Measurements from ENCODE around the gene RGP1.

The RGP1 gene

GRCh38 chr9:35774907-35775635 lies 26.0 kb downstream of the RGP1 start:
- no peak for DNase-seq (ENCODE audit: low read depth)

- no peak for DNase-seq (ENCODE audit: low read depth)
Observed at GRCh38 chr9:35776018-35776417, 26.9 kb downstream of the RGP1 start.

- no peak for DNase-seq (ENCODE audit: low read depth)
Observed at GRCh38 chr9:35778496-35778895, 29.4 kb downstream of the RGP1 start.

DNA sequence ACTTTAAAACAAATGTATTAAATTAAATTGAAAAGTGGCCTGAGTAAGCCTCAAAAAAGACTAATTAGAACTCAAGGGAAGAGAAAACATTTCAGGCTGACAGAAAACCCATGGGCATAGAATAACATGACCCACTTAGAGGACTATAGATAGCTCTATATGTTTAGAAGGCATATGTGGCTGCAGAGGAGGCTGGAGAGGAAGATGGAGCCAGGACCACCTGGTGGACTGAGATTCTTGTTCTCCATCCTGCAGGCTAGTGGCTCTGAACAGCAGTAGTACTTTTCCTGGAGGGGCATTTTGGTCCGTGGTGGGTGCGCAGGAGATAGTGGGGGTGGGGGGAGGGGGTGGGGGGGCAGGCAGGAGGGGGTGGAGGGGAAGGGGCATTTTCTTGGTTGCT lies 32.0 kb downstream of the RGP1 start:
- DNase-seq (ENCODE audit: low read depth): no peak

- DNase-seq (ENCODE audit: low read depth): no peak
Observed at GRCh38 chr9:35783418-35783817, 34.3 kb downstream of the RGP1 start.

DNA sequence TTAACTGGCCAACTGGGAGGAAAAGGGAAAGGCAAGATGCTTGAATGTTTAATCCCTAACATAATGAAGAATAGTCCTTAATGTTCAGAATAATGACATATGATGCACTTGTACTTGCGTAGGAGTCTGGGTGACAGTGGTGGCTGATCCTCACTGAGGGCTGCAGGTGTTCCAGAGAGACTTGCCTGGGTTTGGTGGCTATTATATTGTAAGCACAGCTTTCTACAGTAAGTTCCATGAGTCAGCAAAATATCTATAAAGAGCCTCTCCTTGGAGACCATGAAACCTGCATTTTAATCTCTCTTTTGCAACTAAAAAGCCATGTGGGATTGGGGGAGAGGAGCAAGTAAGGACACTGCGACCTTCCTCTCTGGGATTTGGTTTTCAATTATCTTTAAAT lies 40.5 kb downstream of the RGP1 start:
- DNase-seq (ENCODE audit: low read depth): no peak

GRCh38 chr9:35790025-35790384 lies 40.9 kb downstream of the RGP1 start:
- no peak for DNase-seq (ENCODE audit: low read depth)

DNA sequence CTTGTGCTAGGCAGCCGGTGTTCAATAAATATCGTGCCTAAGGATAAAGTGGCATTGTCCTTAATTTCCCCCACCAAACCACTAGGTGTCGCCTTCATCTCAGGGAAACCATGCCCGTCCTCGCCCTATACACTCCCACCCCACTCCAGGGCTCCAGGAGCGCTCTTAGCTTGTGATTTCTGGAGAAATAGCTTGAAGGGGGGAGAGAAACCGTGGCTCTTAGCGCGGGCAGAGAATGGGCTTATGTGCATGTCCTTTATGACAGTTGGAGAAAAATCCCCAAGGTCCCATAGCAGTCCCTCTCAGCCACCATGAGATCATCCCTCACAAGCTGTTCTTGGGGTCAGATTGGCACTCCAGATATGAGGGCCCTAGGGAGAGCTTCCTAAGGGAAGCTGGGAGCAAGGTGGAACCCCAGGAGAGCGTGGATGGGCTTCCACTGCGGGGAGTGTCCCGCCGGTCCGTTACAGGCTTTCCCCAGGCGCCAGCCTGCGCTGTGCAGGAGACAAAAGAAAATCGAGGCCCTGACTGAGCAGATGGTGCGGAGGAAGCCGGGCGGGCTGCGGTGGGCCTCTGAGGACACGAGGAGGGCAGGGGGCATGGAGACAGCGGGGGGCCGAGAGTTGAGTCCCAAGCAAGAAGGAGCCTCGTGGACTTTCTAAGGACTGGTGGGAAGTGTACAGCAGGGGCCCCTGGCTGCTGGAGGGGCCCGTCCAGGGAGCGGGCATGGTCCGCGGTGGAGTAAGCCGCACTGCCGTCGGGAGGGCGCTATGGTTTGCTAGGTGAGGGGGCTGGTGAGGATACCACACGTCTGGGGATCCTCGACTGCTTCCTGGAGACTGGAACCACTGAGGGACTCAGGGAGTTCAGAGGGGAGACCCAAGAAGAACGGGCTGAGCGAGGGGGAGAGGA lies 41.6 kb downstream of the RGP1 start:
- peak; percentile 69 for DNase-seq (ENCODE audit: low read depth)

DNA sequence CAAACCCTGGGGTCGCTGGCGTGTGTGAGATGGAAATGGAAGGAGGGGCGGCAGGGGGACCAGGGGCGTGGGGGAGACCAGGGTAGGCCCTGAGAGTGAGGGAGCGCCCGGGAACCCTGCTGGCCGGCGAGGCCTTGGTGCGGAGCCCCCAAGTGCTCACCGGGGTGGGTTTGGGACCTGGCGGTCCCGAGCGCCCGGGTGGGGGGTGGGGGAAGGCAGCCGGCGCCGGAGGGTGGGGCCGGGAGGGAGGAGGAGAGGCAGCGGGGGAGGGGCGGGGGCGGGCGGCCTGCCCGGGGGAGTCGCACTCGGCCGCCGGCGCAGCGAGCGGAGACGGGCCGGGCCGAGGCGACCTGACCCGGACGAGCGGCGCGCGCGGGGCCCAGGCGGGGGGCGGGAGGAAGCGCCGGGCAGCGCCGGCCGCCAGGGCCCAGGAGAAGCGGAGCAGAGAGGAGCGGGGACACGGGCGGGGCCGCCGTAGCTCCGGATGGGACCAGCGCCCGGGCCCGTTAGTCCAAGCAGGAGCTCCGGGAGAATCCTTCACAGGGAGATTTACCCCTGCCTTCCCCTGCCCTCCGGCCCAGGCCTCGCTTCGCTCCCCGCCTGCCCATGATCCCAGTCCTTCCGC lies 42.3 kb downstream of the RGP1 start, which contains the start of gene NPR2:
Gene NPR2 (plus strand): TSS at position 295 of the 625 bp plus-strand sequence. CDS start 818 bp downstream, outside the sequence.
- no peak for DNase-seq (ENCODE audit: low read depth)

GRCh38 chr9:35792024-35792813 lies 43.1 kb downstream of the RGP1 start:
- DNase-seq (ENCODE audit: low read depth): no peak

DNA sequence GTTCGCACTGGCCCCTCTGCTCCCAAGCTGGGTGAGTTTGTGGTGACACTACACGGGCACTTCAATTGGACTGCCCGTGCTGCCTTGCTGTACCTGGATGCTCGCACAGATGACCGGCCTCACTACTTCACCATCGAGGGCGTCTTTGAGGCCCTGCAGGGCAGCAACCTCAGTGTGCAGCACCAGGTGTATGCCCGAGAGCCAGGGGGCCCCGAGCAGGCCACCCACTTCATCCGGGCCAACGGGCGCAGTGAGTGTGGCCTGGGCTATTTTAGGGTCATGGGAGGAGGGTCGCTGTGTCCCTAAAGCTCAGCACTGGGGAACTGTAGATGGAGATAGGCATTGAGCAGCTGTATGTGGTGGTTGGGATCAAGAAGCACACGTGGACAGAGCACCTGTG lies 43.7 kb downstream of the RGP1 start:
- DNase-seq (ENCODE audit: low read depth): no peak

DNA sequence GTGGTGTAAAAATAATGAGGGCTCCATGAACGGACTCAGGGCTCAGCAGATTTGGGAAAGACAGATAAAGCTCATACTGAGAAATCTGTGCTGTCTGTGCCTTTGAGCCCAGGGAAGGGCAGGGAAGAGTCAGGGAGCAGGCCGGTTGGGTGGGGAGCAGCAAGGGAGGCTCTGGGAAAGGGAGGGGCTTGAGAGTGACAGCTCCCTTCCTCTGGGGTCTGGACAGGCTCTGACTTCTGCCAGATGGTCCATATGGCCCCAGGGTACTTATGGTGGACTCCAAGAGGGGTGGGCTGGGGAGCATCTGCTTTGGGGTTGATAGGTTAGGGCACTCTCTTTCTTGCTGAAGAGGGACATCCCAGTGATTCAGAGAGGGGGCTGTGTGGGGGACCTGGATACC lies 44.4 kb downstream of the RGP1 start:
- no peak for DNase-seq (ENCODE audit: low read depth)

DNA sequence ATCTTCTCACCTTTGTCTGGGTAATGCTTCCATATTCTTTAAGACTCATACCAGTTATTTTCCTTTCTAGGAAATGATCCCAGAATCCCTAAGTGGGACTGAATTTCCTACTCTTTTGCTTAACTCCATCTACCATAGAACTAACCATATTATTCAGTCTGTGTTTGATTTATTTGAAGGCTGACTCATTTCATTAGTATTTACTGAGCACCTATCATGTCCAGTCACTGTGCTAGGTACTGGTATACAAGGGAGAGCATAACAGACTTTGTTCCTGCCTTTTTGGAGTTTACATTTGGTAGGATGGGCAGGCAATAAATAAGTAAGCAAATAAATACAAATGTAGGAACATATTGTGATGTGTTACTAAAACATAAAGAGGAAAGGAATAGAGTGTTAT lies 46.6 kb downstream of the RGP1 start:
- DNase-seq (ENCODE audit: low read depth): no peak

- no peak for DNase-seq (ENCODE audit: low read depth)
Observed at GRCh38 chr9:35797311-35798109, 48.4 kb downstream of the RGP1 start.

DNA sequence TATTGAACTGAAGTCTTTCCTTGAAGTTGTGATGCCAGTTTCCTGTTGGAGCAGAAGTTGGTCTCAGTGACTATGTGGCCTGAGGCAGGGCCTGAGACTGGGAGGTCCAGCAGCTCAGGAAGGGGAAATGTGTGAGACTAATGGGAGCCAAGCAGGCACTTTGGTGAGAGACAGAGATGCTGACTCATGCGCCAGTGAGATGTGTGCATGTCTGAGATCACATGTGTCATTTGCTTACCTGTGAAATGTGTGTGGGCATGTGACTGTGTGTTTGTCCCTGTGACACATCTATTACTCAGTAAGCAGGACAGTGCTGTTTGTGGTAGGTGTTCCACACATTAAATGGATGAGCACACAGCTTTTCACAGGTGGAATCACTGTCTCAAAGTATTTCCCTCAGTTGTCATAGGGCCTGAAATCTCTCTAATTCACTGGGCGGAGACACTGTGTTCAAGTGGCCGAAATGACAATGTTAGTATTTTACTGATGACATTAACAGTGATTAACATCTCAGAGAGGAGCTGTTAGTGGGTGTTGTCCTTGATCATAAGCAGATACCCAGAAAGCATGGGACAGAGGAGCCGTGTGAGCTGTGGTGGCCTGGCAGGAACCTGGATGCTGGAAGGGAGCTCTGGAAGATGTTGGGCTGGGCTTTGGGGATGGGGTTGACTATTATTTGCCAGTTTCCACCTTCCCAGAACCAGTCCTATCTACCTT lies 49.7 kb downstream of the RGP1 start:
- DNase-seq (ENCODE audit: low read depth): no peak

- no peak for DNase-seq (ENCODE audit: low read depth)
Observed at GRCh38 chr9:35800530-35800929, 51.4 kb downstream of the RGP1 start.

- no peak for DNase-seq (ENCODE audit: low read depth)
Observed at GRCh38 chr9:35801328-35802128, 52.4 kb downstream of the RGP1 start.

GRCh38 chr9:35806101-35806500 lies 57.0 kb downstream of the RGP1 start:
- no peak for DNase-seq (ENCODE audit: low read depth)

Measured in stromal cell of bone marrow (primary cell).